DMS114 treated with DMSO at 0.1 percent for 48 hours (cell line): ENCODE data around the gene ATOSB.
"Not testable (repeated sequence)": the region's sequence is repeated elsewhere in the genome, so short reads cannot be mapped to it uniquely, and the experiment has no call there.

ENCODE experiments used
- DNase-seq: peaks from one replicate; lab custom pipeline; 2025; ENCODE audit not compliant: unreplicated experiment; lab: John Stamatoyannopoulos, UW

Gene ATOSB, protein sequence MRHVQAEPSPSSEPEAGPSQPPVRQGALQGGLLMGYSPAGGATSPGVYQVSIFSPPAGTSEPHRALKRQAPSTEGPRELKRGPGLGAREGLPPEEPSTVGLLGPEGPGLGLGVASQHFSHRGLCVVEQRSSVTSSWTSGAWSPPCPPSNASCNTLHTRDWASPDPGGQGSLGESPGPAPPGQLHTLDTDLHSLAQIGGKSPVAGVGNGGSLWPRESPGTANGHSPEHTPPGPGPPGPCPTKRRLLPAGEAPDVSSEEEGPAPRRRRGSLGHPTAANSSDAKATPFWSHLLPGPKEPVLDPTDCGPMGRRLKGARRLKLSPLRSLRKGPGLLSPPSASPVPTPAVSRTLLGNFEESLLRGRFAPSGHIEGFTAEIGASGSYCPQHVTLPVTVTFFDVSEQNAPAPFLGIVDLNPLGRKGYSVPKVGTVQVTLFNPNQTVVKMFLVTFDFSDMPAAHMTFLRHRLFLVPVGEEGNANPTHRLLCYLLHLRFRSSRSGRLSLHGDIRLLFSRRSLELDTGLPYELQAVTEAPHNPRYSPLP

DNA sequence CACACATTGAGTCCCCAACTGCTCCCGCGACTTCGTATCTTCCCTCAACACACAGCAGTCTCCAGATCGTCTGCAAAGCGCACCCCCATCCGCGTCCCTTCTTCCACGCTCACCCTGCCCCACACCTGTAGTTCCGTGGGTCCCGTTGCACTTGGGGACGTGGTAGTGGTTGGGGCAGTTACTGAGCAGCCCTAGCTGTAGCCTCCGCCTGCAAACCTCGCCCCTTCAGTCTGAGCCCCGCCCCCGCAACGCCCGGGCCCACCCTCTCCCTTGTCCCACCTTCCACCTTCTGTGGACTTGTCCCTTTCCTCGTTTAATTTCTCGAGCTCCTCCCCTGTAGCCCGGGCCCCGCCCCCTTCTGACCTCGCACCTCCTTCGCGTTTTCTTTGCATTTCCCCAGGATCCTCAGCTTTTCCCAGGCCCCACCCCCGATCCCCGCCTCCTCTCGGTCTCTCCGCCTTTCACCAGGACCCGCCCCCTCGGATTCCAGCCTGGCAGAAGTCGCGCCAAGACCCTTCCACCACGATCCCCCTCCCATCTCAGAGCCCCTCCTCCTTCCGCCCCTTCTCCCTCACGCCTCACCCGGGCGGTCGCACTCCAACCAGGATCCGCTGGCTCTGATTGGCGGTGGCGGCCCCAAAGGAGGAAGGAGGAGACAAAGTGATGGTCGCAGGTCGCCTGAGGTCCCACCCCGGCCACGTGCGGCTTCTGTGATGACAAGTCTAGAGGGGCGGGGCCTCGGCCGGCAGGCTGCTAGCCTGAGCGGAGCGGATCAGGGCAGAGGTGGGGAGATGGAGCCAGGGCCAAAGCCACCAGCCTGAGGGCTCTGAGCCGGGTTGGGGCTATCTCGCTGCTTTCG, at the start of gene ATOSB:
Gene ATOSB, minus strand, starts transcription at position 183 of the 859 bp plus-strand sequence. CDS start 7,588 bp downstream, outside the sequence.
- peak; percentile 88 for DNase-seq

DNA sequence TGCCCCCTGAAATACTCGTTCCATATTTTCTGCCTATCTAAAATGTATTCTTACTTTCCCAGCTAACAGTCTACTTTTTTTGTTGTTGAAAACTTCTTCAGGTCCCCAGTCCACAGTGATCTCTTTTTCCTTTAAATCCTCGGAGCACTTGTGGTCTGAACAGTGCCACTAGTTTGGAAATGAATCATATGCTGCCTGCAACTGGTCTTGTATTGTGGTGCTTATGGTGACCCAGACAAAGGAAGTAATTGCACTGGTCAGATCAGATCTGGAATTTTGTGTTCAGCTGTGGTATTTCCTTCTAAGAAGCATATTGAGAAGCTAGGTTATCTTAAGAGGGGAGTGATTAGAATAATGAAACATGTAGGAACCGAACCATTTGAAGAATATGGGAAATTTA, 49.0 kb upstream of the ATOSB start:
- DNase-seq, result no peak

DNA sequence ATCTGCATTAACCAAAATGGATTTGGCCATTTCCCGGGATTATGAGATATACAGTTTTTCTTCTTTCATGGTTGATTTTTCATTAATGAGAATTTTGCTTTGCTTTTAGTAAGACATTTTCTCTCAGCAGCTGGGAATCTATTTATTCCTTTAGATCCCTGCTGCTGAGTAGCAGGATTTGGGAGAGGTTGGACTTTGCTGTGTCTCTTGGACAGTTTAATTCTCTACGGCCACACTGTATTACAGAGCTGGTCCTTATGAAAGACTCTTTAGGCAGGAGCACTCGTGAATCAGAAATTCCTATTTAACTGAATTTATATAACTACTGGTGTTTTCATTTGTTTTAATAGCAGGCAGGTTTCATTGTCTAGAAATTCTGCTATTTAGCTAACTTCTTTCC, 47.8 kb upstream of the ATOSB start:
- no peak for DNase-seq

DNA sequence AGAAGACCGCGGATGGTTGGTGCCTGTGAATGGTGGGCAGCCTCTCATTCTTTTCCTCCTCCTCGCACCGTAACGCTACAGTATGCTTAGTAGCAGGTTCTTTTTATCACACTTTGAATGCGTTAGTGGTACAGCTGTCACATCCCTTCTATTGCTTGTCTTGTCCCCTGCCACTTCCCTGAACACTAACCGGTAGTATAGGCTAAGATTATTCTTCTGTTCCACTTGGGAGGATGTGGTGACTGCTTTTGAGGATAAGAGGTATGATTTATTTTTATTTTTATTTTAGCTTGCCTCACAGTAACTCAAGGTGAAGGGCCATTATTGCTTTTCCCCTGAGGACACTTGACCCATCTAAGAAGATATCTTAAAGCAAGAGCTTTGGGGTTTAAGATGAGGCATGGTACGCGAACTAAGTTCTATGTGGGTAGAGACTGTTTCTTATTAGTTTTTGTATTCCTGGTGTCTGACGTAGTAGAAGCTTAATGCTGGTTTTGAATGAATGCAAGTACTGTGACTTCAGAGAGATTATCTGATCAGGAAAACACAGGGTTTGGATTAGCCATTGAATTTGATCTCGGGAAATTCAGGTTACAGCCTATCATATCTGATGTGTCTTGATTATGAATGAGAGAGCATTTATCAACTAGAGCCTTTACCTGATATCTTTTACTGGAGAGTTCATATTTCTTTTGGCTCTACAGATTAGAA, 47.1 kb upstream of the ATOSB start:
- DNase-seq, result no peak

DNA sequence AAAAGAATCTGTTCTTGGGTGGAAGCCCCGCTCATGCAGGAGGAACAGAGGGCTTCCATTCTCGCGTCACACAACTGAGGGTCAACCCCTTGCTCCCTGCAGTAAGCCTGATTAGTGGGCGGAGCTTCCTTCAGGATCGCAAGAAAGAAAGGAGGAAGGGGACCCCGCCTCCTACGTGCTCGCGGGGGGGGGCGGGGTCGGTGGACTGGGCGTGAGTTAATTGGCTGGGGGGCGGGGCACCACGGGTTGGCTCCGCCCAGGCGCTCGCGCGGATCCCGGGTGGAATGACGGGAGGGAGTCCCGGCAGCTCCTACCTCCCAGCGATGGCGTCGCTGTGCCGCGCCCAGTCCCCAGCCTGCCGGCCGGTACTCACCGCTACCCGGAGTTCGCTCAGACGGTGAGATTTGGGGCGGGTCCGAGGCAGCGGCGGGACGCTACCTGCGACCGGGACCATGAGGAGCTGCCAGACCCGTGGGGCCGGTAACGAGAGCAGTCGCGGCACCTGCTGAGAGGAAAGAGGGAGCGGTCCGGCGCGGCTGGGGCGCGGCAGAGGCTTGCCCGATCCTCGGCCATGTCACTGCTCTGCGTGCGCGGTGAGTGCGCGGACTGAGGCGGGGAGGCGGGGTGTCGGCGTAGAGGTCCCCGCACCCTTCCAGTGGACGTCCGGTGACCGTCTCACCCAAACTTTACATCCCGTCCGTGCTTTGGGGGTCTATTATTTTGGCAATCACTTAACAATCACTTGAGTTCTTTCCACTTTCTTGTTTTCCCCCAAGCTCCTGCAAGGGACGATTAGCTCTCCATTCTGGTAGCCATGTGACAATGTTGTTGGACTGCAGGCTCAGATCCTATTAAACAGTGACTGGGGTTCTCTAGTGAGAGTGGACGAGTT, 46.3 kb upstream of the ATOSB start, which contains the start of gene UNC13B:
Gene UNC13B, plus strand, starts transcription at position 297 of the 892 bp plus-strand sequence. Its CDS starts 275 bp downstream, at position 572.
- peak; percentile 80 for DNase-seq

DNA sequence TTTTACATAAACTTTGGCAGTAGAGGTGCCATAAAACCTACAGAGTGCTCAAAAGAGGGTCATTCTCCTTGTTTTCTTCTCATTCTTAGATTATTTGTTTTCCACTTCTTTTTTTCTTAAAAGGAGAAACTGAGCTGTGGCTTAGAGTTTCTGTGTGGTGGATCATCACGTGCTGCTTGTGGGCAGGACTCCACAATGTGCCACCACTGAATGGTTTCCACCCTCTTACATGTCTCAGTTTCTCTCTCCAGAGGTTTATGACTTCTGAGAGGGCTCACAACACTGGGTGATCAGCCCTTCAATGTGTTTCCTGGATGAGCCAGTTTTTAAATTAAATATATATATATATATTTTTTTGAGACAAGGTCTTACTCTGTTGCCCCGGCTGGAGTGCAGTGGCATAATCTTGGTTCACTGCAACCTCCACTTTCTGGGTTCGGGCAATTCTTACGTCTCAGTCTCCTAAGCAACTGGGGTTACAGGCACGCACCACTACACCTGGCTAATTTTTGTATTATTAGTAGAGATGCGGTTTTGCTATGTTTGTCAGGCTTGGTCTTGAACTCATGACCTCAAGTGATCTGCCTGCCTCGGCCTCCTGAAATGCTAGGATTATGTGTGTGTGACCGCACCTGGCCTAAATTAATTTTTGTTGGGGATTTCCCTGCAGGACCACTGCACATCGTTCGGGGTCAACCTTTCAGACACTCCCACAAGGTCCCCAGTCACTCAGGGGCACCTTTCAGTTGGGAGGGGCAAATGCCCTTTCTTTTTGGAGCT, 43.0 kb upstream of the ATOSB start:
- no peak for DNase-seq

DNA sequence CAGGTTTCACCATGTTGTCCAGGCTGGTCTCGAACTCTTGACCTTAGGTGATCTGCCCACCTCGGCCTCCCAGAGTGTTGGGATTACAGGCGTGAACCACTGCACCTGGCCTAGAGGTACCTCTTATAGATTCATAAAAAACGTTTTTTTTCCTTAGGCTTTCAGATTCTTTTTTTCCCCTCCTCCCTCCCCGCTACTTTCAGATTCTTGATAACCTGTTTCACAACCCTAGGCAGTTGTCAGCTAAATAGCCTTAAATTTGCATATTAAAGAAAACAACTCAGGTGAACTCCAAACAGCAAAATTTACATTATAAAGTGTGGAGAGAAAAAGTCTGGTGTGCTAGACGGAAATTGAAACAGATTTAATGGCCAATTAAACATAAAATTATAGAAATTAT, 42.2 kb upstream of the ATOSB start:
- DNase-seq, result not testable (repeated sequence)

DNA sequence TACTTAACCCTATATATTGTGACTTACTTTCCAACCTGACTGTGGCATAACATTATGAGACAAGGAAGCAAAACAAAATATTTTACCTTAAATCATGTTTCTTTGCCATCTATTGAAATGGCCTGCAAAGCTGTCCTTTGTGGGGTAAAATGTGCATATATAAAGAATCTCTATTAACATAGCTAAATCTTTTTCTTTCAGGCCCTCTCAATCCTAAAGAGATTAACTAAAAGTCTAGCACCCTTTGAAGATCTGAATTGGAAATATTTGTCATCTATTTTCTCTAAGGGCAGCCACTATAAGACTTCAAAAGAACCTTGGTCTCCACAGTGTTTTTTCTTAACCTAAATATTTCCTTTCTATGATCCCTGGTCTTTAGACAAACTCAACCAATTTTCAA, 41.1 kb upstream of the ATOSB start:
- no peak for DNase-seq

DNA sequence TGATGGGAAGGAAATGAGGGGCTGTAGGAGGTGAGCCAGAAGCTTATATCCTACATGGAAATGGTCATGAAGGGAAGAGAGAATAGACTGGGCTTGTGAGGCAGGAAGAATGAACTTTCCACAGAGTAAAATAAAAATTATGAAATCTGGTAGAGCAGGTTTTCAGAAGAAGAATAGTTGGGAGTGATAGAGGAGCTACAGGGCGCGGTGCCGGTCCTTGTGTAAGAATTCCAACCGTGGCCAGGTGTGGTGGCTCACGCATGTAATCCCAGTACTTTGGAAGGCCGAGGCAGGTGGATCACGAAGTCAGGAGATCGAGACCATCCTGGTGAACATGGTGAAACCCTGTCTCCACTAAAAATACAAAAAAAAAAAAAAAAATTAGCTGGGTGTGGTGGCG, 37.3 kb upstream of the ATOSB start:
- DNase-seq, result no peak

DNA sequence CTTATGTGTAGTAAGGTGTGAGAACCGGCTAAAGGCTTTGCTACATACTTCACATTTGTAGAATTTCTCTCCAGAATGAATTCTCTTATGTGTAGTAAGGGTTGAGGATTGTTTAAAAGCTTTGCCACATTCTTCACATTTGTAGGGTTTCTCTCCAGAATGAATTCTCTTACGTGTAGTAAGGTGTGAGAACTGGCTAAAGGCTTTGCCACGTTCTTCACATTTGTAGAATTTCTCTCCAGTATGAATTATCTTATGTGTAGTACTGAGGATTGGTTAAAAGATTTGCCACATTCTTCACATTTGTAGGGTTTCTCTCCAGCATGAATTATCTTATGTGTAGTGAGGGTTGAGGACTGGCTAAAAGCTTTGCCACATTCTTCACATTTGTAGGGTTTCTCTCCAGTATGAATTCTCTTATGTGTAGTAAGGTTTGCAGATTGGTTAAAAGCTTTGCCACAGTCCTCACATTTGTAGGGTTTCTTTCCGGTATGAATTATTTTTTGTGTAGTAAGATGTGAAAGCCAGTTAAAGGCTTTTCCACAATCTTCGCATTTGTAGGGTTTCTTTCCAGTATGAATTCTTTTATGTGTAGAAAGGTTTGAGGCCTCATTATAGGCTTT, 32.4 kb upstream of the ATOSB start:
- DNase-seq, result not testable (repeated sequence)

DNA sequence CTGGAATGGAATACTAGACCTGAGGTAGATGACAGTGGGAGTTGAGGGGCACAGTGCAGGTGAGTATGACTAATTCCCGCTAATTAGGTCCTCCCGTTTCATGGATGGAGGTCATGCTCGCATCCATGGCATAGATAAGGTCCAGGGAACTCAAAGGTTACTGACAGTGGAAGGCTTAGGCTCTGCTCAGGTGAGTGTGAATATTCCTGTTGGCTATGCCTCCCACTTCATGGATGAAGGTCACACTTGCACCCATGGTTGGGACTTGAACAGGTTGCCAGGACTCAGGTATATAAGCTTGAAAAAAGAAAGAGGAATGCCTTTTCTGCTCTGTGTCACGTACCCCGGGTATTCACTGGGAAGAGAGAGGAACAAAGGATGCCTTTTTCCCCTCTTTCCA, 26.4 kb upstream of the ATOSB start:
- DNase-seq, result no peak

DNA sequence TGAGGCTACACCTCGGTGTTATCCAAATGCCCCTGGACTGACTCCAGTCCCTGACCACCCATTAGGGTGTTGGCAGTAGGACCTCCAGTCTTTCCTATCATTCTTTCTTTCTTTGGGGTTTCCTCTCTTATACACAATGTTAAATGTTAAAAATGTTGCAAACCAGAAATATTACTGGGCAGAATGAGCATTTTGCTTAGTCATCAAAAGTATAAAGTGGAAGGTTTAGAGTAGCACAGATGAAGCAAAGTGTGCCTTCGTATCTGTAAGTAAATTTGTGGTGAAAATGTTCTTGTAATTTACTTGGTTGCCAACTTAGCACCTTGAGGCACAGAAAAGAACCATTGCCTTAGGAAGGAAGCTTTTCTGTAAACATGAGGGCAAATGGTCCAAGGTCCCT, 24.4 kb upstream of the ATOSB start:
- DNase-seq, result no peak

DNA sequence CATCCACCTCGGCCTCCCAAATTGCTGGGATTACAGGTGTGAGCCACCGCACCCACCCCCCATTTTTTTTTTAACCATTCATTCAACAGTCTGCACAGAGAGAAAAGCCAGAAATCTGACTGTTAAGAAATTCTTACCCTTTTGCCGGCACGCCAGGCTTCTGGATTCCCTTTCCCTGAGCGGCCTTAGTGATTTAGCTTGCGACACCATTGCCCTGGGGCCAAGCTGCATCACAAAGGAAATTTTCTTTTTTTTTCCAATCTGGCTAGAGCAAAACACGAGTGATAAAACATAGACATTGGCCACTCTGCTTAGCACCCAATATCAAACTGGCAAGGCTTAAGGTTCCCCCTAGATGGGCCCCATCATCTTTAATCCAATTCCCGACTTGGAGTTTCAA, 21.2 kb upstream of the ATOSB start:
- no peak for DNase-seq

DNA sequence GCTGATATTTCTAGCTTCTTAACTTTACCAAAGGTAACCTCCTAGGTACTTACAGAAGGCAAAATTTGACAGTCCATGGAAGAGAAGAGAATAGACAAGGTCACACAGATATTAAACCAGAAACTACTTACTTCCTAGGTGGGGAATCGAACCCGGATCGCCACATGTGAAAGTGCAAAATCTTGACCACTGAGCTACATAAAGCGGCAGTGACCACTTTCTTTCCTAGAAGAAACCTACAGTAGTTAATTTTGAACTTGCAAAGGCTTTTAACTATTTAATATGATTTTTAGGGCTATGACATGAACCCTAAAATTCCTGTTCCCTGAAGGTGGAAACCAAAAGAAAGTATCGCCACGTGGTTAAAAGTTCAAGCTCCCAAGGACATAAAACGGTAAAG, 20.3 kb upstream of the ATOSB start:
- DNase-seq, result no peak

DNA sequence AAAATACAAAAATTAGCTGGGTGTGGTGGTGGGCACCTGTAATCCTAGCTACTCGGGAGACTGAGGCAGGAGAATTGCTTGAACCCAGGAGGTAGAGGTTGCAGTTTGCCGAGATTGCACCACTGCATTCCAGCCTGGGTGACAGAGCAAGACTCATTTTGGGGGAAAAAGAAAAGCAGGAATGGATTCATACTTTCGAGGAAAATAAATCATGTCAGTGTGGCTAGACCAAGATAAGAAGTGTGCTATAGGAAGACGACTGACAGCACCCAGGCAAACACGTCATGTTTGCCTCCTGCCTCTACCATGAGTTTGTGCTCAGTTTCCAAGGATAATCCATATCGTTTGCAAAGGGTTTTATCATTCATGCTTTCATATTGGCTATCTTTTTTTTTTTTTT, 19.3 kb upstream of the ATOSB start:
- no peak for DNase-seq

DNA sequence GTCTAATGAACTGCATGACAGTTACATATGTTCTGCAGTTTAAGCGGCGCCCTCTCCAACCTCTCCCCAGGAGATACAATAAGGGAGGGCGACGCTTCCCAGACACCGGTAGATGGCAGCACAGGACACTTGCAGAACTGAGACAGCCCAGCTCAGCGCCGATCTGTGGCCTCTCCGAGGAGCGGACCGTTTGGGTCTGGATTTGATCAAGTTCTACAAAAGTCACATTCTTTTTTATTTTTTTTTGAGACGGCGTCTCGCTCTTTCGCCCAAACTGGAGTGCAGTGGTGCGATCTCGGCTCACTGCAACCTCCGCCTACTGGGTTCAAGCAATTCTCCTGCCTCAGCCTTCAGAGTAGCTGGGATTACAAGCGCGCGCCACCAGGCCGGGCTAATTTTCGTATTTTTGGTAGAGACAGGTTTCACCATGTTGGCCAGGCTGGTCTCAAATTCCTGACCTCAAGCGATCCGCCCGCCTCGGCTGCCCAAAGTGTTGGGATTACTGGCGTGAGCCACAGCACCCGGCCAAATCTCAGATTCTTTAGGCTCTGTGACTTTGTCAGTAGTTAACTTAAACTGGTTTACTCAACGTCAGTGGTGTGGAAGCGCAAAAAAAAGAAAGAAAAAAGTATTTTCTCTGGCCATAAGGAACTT, 1.4 kb upstream of the ATOSB start:
- peak; percentile 85 for DNase-seq

DNA sequence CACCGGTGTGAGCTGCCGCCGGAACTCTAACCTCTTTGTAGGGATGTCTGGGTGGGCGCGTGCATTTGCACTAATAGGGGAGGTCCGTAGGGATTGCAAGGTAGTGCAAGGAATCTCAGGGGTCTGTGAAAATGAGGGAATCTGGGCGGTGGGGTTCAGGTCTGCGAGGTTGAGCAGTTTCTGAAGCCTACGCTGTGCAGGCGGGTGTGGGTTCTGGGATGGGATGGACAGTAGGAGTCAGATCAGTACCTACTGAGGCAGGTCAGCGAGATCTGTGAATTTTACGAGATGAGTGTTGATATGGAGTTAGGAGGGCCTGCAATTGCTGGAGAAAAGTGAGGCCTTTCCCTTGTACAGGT, 856 bp upstream of the ATOSB start:
- DNase-seq, result no peak

DNA sequence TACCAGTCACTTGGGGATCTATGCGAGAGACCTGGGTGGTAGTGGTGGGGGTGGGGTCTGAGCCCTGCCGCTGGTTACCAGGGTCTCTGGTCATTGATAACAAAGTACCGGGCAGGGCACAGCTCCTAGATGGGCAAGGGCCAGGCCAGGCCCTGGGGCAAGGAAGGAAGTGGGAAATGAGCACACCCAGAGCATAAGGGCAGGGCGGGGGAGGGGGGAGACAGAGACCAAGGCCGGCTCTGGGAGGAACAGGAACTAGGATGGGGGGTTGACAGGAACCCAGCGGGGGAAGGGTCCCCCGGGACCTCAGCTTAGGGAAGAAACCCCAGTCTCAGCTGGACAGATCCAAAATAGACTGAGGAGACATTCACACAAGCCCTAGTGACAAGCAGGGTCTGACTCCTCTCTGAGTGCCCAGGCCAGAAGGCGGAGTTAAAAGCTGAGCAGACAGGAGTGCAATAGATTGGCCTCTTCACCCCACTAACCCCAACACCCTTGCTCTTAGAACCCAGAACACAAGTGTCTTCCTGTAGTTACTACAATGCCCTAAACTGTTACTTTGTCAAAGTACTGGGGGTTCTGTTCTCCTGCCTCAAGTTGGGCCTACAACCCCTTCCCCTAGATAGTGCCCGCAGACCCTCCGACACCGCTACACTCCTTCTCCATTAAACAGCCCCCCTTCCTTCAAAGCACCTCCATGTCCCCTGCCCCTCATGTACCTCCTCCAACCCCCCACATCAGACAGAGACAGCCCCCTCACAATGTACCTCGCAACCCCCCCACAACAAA, 628 bp downstream of the ATOSB start:
- no peak for DNase-seq
